Gastroesophageal sphincter (tissue), 3 donors: Measurements from ENCODE around the gene DSPP.

Experiments
- POLR2A ChIP-seq, 2 donors: fragments of 450-650 bp; IDR thresholded peaks; one replicate each; pipeline ENCODE4 v1.6.1; 2017; ENCODE audit warnings: antibody characterized with exemption in 2 of 2, mild to moderate bottlenecking in 2 of 2, moderate library complexity in 1 of 2
- TF ChIP-seq, protein P1 (sequence below), 4 experiments: fragments of 200-600 bp in 2 of 4; fragments of 450-650 bp in 2 of 4; sonication (generic) in 1 of 4; IDR thresholded peaks; one replicate each; pipeline ENCODE4 v1.5.1; 2017 to 2019; ENCODE audit warnings: antibody characterized with exemption in 4 of 4, mild to moderate bottlenecking in 2 of 4, moderate library complexity in 2 of 4

DNA sequence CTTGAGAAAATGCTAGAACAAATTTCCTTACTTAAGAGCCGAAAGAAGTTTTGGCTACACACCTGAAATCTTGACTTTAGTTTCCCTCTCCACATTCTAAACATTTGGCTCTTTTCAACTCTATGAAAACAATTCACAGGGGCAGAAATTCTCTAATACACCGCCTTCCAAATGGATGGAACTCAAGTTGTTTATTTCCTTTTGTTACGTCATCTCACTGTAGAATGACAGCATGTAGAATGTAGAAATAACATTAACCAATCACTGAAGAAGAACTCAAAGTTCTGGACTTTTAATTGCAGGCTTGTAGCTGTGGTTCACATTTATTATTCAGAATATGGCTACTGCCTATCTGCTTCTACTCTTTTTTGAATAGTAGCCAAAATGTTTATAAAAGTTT, 43.6 kb downstream of the DSPP start:
- TF ChIP-seq, protein P1, sequence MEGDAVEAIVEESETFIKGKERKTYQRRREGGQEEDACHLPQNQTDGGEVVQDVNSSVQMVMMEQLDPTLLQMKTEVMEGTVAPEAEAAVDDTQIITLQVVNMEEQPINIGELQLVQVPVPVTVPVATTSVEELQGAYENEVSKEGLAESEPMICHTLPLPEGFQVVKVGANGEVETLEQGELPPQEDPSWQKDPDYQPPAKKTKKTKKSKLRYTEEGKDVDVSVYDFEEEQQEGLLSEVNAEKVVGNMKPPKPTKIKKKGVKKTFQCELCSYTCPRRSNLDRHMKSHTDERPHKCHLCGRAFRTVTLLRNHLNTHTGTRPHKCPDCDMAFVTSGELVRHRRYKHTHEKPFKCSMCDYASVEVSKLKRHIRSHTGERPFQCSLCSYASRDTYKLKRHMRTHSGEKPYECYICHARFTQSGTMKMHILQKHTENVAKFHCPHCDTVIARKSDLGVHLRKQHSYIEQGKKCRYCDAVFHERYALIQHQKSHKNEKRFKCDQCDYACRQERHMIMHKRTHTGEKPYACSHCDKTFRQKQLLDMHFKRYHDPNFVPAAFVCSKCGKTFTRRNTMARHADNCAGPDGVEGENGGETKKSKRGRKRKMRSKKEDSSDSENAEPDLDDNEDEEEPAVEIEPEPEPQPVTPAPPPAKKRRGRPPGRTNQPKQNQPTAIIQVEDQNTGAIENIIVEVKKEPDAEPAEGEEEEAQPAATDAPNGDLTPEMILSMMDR (IDR thresholded peaks at IDR 0.05): no peak
- no peak for TF ChIP-seq POLR2A (IDR thresholded peaks at IDR 0.05)
